22Rv1 (cell line): ENCODE measurements around the gene KNDC1.

ENCODE experiments used
- H3K27ac ChIP-seq: fragments of 450-650 bp; 2 replicates; pipeline ENCODE4 v1.5.1; 2017
- CTCF ChIP-seq: fragments of 450-650 bp; IDR thresholded peaks from 2 replicates; pipeline ENCODE4 v1.5.1; 2017; ENCODE audit warnings: mild to moderate bottlenecking
- ZFX ChIP-seq: fragments of 450-650 bp; IDR thresholded peaks from 2 replicates; pipeline ENCODE4 v1.6.1; 2017; ENCODE audit warnings: antibody characterized with exemption, borderline replicate concordance

Gene KNDC1

GRCh38 chr10:133235932-133236331 is 75.9 kb downstream of the KNDC1 start:
- H3K27ac ChIP-seq, result no peak overlapping the region
- TF ChIP-seq CTCF (no peak), ZFX (no peak)

- no peak for TF ChIP-seq ZFX
- TF ChIP-seq CTCF, result no peak
- H3K27ac ChIP-seq, result no peak overlapping the region
These were observed 76.6 kb downstream of the KNDC1 start for GRCh38 chr10:133236401-133237240.

GRCh38 chr10:133237241-133237587 is 77.2 kb downstream of the KNDC1 start:
- no peak for TF ChIP-seq ZFX
- TF ChIP-seq CTCF, result no peak
- no peak overlapping the region for H3K27ac ChIP-seq

GRCh38 chr10:133237588-133238465 is 77.8 kb downstream of the KNDC1 start, which contains the start of gene VENTX:
VENTX (plus strand) TSS chr10:133237855; CDS start chr10:133237915, 60 bp downstream.
- no peak within 1 kb of the TSS for H3K27ac ChIP-seq
- TF ChIP-seq ZFX (no peak), CTCF (no peak)

- TF ChIP-seq CTCF (no peak), ZFX (no peak)
These were observed 78.4 kb downstream of the KNDC1 start for GRCh38 chr10:133238466-133238804.

GRCh38 chr10:133239990-133240389 is 80.0 kb downstream of the KNDC1 start:
- no peak for TF ChIP-seq CTCF
- TF ChIP-seq ZFX, result no peak
- H3K27ac ChIP-seq, result no peak overlapping the region

More at GRCh38 chr10:133238466-133238804, 78.4 kb downstream of the KNDC1 start:
- no peak overlapping the region for H3K27ac ChIP-seq
